ENCODE data around the gene ERG.

DNA sequence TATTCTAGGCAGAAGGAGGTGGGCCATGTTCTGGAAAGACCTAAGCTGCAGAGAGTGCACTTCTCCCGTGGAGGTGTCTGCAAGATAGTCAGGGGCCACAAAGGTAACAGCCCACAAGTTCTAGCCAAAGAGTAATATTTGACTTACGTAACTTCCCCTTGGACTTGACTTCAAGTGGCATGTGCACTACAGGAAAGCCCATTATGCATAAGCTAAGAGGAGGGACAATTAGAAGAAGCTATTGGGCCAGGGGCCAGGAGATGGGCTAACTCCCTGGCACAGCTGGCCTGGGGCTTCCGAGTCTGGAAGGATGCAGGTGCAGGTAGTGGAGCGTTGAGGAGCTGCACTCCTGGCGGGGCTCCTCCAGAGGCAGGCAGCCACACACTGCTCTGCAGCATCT, 58.3 kb downstream of the ERG start:
- TF ChIP-seq POLR2A (IDR thresholded peaks at IDR 0.05) (no peak), CTCF (IDR thresholded peaks at IDR 0.05) (no peak)

Measured in Peyer's patch (tissue), 4 donors.